Caco-2 (cell line): Measurements from ENCODE around the gene UBR7. TPM values are rescaled to one million over a fixed set of nuclear protein-coding genes. Genes with fewer than 3 reads are reported as not detected.

ENCODE experiments used
- BruUV-seq: library from RNA; stranded (reverse); fragments of 400-500 nt; replicated peaks from 2 replicates; lab custom pipeline; 2021; lab: Mats Ljungman, UMichigan
- CTCF ChIA-PET: fragments of 300-600 bp; sonication (Branson Sonifier 250); formaldehyde crosslinking; loops from one replicate; lab custom pipeline; 2022; ENCODE audit warnings: antibody characterized with exemption; lab: Charles Lee
- POLR2A ChIA-PET: fragments of 300-600 bp; sonication (Branson Sonifier 250); formaldehyde crosslinking; loops from one replicate; lab custom pipeline; 2022; ENCODE audit warnings: antibody characterized with exemption; lab: Charles Lee
- DNase-seq, 2 experiments: peaks; one replicate each; pipeline versions ENCODE4 v3.0.0 to v3.0.0-alpha.2; 2020 to 2022
- H3K27me3 ChIP-seq: replicated peaks from 2 replicates; pipeline ENCODE4 v1.6.0; 2011; ENCODE audit warnings: low read length; ENCODE audit not compliant: control insufficient read depth, insufficient read depth
- H3K36me3 ChIP-seq: 2 replicates; pipeline ENCODE4 v1.5.1; 2011; ENCODE audit warnings: low read length; ENCODE audit not compliant: control insufficient read depth, insufficient read depth
- H3K4me1 ChIP-seq: fragments of 250-450 bp; sonication (Bioruptor Pico); 2 replicates; pipeline ENCODE4 v1.5.1; 2020; ENCODE audit warnings: mild to moderate bottlenecking
- H3K4me3 ChIP-seq: 2 replicates; pipeline ENCODE4 v1.5.1; 2011; ENCODE audit warnings: low read depth, mild to moderate bottlenecking, control low read depth, low read length
- H3K9me3 ChIP-seq: fragments of 250-450 bp; sonication (Bioruptor Pico); 2 replicates; pipeline ENCODE4 v1.5.1; 2020; ENCODE audit warnings: mild to moderate bottlenecking, moderate library complexity
- H3K27ac Mint-ChIP-seq: one replicate; pipeline ENCODE4 v1.8.0; 2022; ENCODE audit warnings: mixed read lengths; ENCODE audit not compliant: unreplicated experiment
- H3K27me3 Mint-ChIP-seq: one replicate; pipeline ENCODE4 v1.8.0; 2022; ENCODE audit warnings: mixed read lengths; ENCODE audit not compliant: insufficient read depth, unreplicated experiment
- H3K36me3 Mint-ChIP-seq: one replicate; pipeline ENCODE4 v1.8.0; 2022; ENCODE audit warnings: mild to moderate bottlenecking, mixed read lengths; ENCODE audit not compliant: insufficient read depth, unreplicated experiment
- H3K4me1 Mint-ChIP-seq: one replicate; pipeline ENCODE4 v1.8.0; 2022; ENCODE audit warnings: low read depth, mixed read lengths; ENCODE audit not compliant: unreplicated experiment
- H3K4me3 Mint-ChIP-seq: one replicate; pipeline ENCODE4 v1.8.0; 2022; ENCODE audit warnings: mild to moderate bottlenecking, moderate library complexity, mixed read lengths; ENCODE audit not compliant: unreplicated experiment
- H3K9me3 Mint-ChIP-seq: one replicate; pipeline ENCODE4 v1.8.0; 2022; ENCODE audit warnings: mixed read lengths; ENCODE audit not compliant: unreplicated experiment
- CTCF ChIP-seq, 2 experiments: fragments of 200-600 bp in 1 of 2; IDR thresholded peaks; 1 replicate in 1 of 2; 2 replicates in 1 of 2; pipeline versions ENCODE4 v1.5.1 to v1.8.0; 2011 to 2022; ENCODE audit warnings: antibody characterized with exemption in 1 of 2, control low read depth in 1 of 2, inconsistent platforms in 1 of 2, low read depth in 1 of 2, low read length in 1 of 2, mild to moderate bottlenecking in 1 of 2, moderate library complexity in 1 of 2; ENCODE audit not compliant: insufficient read depth in 1 of 2, severe bottlenecking in 1 of 2, unreplicated experiment in 1 of 2
- intact Hi-C: fragments of 100-400 bp; cut with micrococcal nuclease; formaldehyde crosslinking; loops from one replicate; pipeline ENCODE4 v1.10.0; 2022; ENCODE audit not compliant: unreplicated experiment
- total RNA-seq: library from RNA; stranded (reverse); gene quantifications from 2 replicates; pipeline ENCODE4 v1.2.3, GENCODE V29; 2022

The UBR7 gene
- total RNA-seq, 1 experiment from 2014 or later: 19.6 TPM

- Histone ChIP-seq H3K36me3 (no peaks in the 10 kb centered on the region), H3K27me3 (no peaks in the 10 kb centered on the region), H3K4me3 (no peak overlapping the region), H3K9me3 (no peaks in the 10 kb centered on the region), H3K4me1 (no peaks in the 10 kb centered on the region)
- intact Hi-C loops: no loop called here
- H3K27me3 Mint-ChIP-seq: no peaks in the 10 kb centered on the region
- TF ChIP-seq CTCF (IDR thresholded peaks at IDR 0.05; ENCODE audit: insufficient read depth in 1 of 2, low read depth in 1 of 2, low read length in 1 of 2, severe bottlenecking in 1 of 2, unreplicated experiment in 1 of 2): no peak
- no peaks in the 10 kb centered on the region for H3K4me1 Mint-ChIP-seq
- H3K9me3 Mint-ChIP-seq: no peaks in the 10 kb centered on the region
- BruUV-seq: no TSS peak
- no peak overlapping the region for H3K4me3 Mint-ChIP-seq
- POLR2A ChIA-PET: no interaction called here
- no peak overlapping the region for H3K27ac Mint-ChIP-seq
- peaks cover 43% of the 10 kb centered on the region for H3K36me3 Mint-ChIP-seq
- CTCF ChIA-PET: no interaction called here
- no peak for DNase-seq
Observed at GRCh38 chr14:93214598-93214997, 7.5 kb downstream of the UBR7 start.

- no peak overlapping the region for H3K4me3 Mint-ChIP-seq
- Histone ChIP-seq H3K9me3 (no peaks in the 10 kb centered on the region), H3K36me3 (no peaks in the 10 kb centered on the region), H3K4me1 (no peaks in the 10 kb centered on the region), H3K4me3 (no peak overlapping the region), H3K27me3 (no peaks in the 10 kb centered on the region)
- no TSS peak for BruUV-seq
- intact Hi-C loops: loop anchor here (1.0 kb wide), 2 partner anchors 34 to 106 kb away; partner anchors contain the start of gene LYSET
- H3K36me3 Mint-ChIP-seq: peaks cover 49% of the 10 kb centered on the region
- DNase-seq: peak; percentile 53 to 58
- ChIA-PET CTCF (interaction anchor here (0.9 to 1.4 kb wide), 9 partner anchors 12 to 400 kb away, joined by 3 to 33 read pairs (median 4); partner anchors contain the start of genes GON7, ITPK1, LYSET and MOAP1), POLR2A (no interaction called here)
- H3K9me3 Mint-ChIP-seq: no peaks in the 10 kb centered on the region
- no peaks in the 10 kb centered on the region for H3K4me1 Mint-ChIP-seq
- no peak overlapping the region for H3K27ac Mint-ChIP-seq
- TF ChIP-seq CTCF (IDR thresholded peaks at IDR 0.05; ENCODE audit: insufficient read depth in 1 of 2, low read depth in 1 of 2, low read length in 1 of 2, severe bottlenecking in 1 of 2, unreplicated experiment in 1 of 2): peak; percentile 47 to 77
- no peaks in the 10 kb centered on the region for H3K27me3 Mint-ChIP-seq
Observed at GRCh38 chr14:93219103-93219726, 12.2 kb downstream of the UBR7 start.

GRCh38 chr14:93220509-93220908, 13.5 kb downstream of the UBR7 start:
- no TSS peak for BruUV-seq
- Mint-ChIP-seq H3K36me3 (peaks cover 45% of the 10 kb centered on the region), H3K27me3 (no peaks in the 10 kb centered on the region), H3K4me1 (no peaks in the 10 kb centered on the region), H3K27ac (no peak overlapping the region), H3K9me3 (no peaks in the 10 kb centered on the region), H3K4me3 (no peak overlapping the region)
- intact Hi-C loops: no loop called here
- no peak for TF ChIP-seq CTCF (IDR thresholded peaks at IDR 0.05; ENCODE audit: insufficient read depth in 1 of 2, low read depth in 1 of 2, low read length in 1 of 2, severe bottlenecking in 1 of 2, unreplicated experiment in 1 of 2)
- Histone ChIP-seq H3K36me3 (no peaks in the 10 kb centered on the region), H3K9me3 (no peaks in the 10 kb centered on the region), H3K4me3 (no peak overlapping the region), H3K4me1 (no peaks in the 10 kb centered on the region), H3K27me3 (no peaks in the 10 kb centered on the region)
- no peak for DNase-seq
- ChIA-PET CTCF (no interaction called here), POLR2A (no interaction called here)
